Adrenal gland (tissue), 12 donors: ENCODE results near the gene SAXO2. TPM values are rescaled to one million over a fixed set of nuclear protein-coding genes. Genes with fewer than 3 reads are reported as not detected.
"Not testable (repeated sequence)": the region's sequence is repeated elsewhere in the genome, so short reads cannot be mapped to it uniquely, and the experiment has no call there.

ENCODE experiments used
- DNase-seq, 7 donors: peaks; one replicate each; pipeline ENCODE4 v3.0.0-alpha.2; 2019 to 2020
- H3K27ac ChIP-seq, 5 donors: fragments of 200-600 bp; sonication (generic) in 4 of 5; 1 replicate in 3 of 5; 2 replicates in 2 of 5; pipeline versions ENCODE4 v1.5.1 to v1.8.0; 2016 to 2020; ENCODE audit warnings: mild to moderate bottlenecking in 1 of 5
- H3K27me3 ChIP-seq: fragments of 200-600 bp; 2 replicates; pipeline ENCODE4 v1.8.0; 2021
- H3K36me3 ChIP-seq, 2 donors: fragments of 200-600 bp; replicated peaks in 1 of 2; 1 replicate in 1 of 2; 2 replicates in 1 of 2; pipeline versions ENCODE4 v1.5.1 to v1.8.0; 2018 to 2022
- H3K4me1 ChIP-seq, 2 donors: fragments of 200-600 bp; replicated peaks in 1 of 2; 1 replicate in 1 of 2; 2 replicates in 1 of 2; pipeline versions ENCODE4 v1.5.1 to v1.8.0; 2018 to 2021
- H3K4me3 ChIP-seq, 4 donors: fragments of 200-600 bp; sonication (generic) in 3 of 4; one replicate each; pipeline ENCODE4 v1.5.1; 2016 to 2018
- H3K9me3 ChIP-seq, 3 donors: fragments of 200-600 bp; sonication (generic) in 1 of 3; replicated peaks in 1 of 3; 1 replicate in 2 of 3; 2 replicates in 1 of 3; pipeline versions ENCODE4 v1.5.1 to v1.8.0; 2016 to 2021
- POLR2A ChIP-seq, 2 donors: fragments of 450-650 bp; IDR thresholded peaks; one replicate each; pipeline ENCODE4 v1.6.1; 2017; ENCODE audit warnings: antibody characterized with exemption in 2 of 2, mild to moderate bottlenecking in 2 of 2, moderate library complexity in 1 of 2
- WGBS, 4 donors: extraction: QIAGEN DNeasy Blood & Tissue Kit in 2 of 4; methylation state at CpG; one replicate each; pipeline versions ENCODE4 v1.1.5 to v1.1.7; 2013 to 2017; 5-methylcytosine and 5-hydroxymethylcytosine counted together
- intact Hi-C, 2 donors: fragments of 100-400 bp; cut with DNase I; formaldehyde crosslinking; loops; one replicate each; pipeline versions ENCODE4 v1.14.1 to v1.15.0; 2022 to 2023
- polyA plus RNA-seq, 3 donors: library from polyadenylated mRNA; stranded (reverse); fragments of 200-250 nt in 2 of 3; fragments of 350-450 nt in 1 of 3; fragmentation: Illumina TruSeq in 1 of 3; extraction: RNeasy Lipid Tissue Mini Kit (QIAGEN cat#74804) in 1 of 3; gene quantifications; one replicate each; pipeline ENCODE4 v1.2.3, GENCODE V29; 2013 to 2014
- total RNA-seq, 9 donors: library from RNA; depleted of rRNA in 4 of 9; stranded (reverse); fragments of >200 nt in 4 of 9; fragments of 120-200 nt in 1 of 9; fragmentation: NEBNext Ultra II Directional in 1 of 9; extraction: Animal tissue kit (Norgen Biotek cat#: 25700) in 1 of 9; gene quantifications; one replicate each; pipeline versions ENCODE4 v1.1.0 to v1.2.4, GENCODE V29; 2013 to 2023
- TF ChIP-seq, protein P1 (sequence below), 6 experiments: fragments of 450-650 bp in 4 of 6; fragments of 200-600 bp in 2 of 6; sonication (generic) in 1 of 6; IDR thresholded peaks; 1 replicate in 5 of 6; 2 replicates in 1 of 6; pipeline versions ENCODE4 v1.5.1 to v1.8.0; 2016 to 2021; ENCODE audit warnings: antibody characterized with exemption in 6 of 6, mild to moderate bottlenecking in 2 of 6, moderate library complexity in 1 of 6
- donor health status: healthy with polysubstance abuse.
- donor health status: Bipolar disorder and iron deficiency.
- donor health status: DM: yes; HTN: yes; CAD: no.
- donor health status: DM: no; HTN: no; CAD: no.
- donor health status: DM: no; HTN: no; CAD: no.
- donor health status: DM: yes; HTN: yes; CAD: no.

Gene SAXO2
- total and polyA plus RNA-seq, 12 donors = 0.56 to 14.9 (median 3.4) TPM; not detected in 1

GRCh38 chr15:82281276-82281675 is 18.7 kb downstream of the SAXO2 start:
- H3K9me3 ChIP-seq, H3K27ac ChIP-seq, DNase-seq, H3K36me3 ChIP-seq, intact Hi-C loops, H3K4me1 ChIP-seq, H3K4me3 ChIP-seq, H3K27me3 ChIP-seq: not testable (repeated sequence)
- TF ChIP-seq, protein P1, sequence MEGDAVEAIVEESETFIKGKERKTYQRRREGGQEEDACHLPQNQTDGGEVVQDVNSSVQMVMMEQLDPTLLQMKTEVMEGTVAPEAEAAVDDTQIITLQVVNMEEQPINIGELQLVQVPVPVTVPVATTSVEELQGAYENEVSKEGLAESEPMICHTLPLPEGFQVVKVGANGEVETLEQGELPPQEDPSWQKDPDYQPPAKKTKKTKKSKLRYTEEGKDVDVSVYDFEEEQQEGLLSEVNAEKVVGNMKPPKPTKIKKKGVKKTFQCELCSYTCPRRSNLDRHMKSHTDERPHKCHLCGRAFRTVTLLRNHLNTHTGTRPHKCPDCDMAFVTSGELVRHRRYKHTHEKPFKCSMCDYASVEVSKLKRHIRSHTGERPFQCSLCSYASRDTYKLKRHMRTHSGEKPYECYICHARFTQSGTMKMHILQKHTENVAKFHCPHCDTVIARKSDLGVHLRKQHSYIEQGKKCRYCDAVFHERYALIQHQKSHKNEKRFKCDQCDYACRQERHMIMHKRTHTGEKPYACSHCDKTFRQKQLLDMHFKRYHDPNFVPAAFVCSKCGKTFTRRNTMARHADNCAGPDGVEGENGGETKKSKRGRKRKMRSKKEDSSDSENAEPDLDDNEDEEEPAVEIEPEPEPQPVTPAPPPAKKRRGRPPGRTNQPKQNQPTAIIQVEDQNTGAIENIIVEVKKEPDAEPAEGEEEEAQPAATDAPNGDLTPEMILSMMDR (IDR thresholded peaks at IDR 0.05) = peak in 4 of 6 experiments; percentile 26 to 43 (median 39)

GRCh38 chr15:82282386-82282785 is 19.8 kb downstream of the SAXO2 start:
- WGBS, 4 donors = 78 to 90% (median 83%) methylated on average over 4 of the region's 4 CpGs
- H3K9me3 ChIP-seq, DNase-seq, H3K4me1 ChIP-seq, H3K27ac ChIP-seq, H3K4me3 ChIP-seq, H3K27me3 ChIP-seq, intact Hi-C loops, H3K36me3 ChIP-seq: not testable (repeated sequence)

- H3K27me3 ChIP-seq, H3K36me3 ChIP-seq, H3K9me3 ChIP-seq, DNase-seq, H3K4me3 ChIP-seq, intact Hi-C loops, H3K27ac ChIP-seq, H3K4me1 ChIP-seq: not testable (repeated sequence)
- WGBS, 4 donors = 75 to 93% (median 82%) methylated on average over 1 to 2 of the region's 2 CpGs
Observed at GRCh38 chr15:82284381-82284780, 21.8 kb downstream of the SAXO2 start.

DNA sequence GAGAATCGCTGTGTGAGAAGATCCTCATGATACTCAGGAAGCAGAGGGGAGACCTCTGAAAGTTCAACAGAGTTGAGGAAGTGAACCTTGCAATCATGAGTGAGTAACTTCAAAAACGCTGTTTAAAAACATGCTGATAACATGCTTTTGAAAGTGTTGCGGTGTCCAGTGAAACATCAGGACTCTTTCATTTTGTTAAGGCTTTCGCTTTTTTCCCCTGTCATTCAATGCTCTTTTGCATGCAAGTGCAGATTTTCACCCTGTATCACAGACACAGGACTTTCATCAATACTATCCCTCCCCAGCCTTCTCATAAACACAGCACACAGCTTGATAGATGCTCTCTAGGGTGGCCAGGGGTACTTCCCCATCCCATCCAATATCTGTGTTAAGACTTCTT is 23.9 kb downstream of the SAXO2 start:
- DNase-seq, H3K36me3 ChIP-seq, H3K9me3 ChIP-seq, H3K4me3 ChIP-seq, intact Hi-C loops, H3K27ac ChIP-seq, H3K4me1 ChIP-seq, H3K27me3 ChIP-seq: not testable (repeated sequence)
- WGBS, 4 donors = 53 to 64% (median 61%) methylated on average over 4 of the region's 4 CpGs

- DNase-seq, H3K4me3 ChIP-seq, intact Hi-C loops, H3K9me3 ChIP-seq, H3K36me3 ChIP-seq, H3K27me3 ChIP-seq, H3K27ac ChIP-seq, H3K4me1 ChIP-seq: not testable (repeated sequence)
- 88 to 96% (median 93%) methylated on average over 2 of the region's 2 CpGs for WGBS, 4 donors
Observed at GRCh38 chr15:82288202-82288601, 25.6 kb downstream of the SAXO2 start.

- no peak for TF ChIP-seq POLR2A (IDR thresholded peaks at IDR 0.05)
- Histone ChIP-seq H3K27me3 (no peaks in the 10 kb centered on the region), H3K4me3 (no peak overlapping the region), H3K9me3 (no peaks in the 10 kb centered on the region), H3K27ac (no peak overlapping the region), H3K36me3 (no peaks in the 10 kb centered on the region), H3K4me1 (no peaks in the 10 kb centered on the region)
- no peak for DNase-seq
- WGBS, 4 donors = 79 to 83% (median 81%) methylated on average over 5 of the region's 5 CpGs
- intact Hi-C loops = no loop called here
Observed at GRCh38 chr15:82292271-82292670, 29.7 kb downstream of the SAXO2 start.

GRCh38 chr15:82294061-82294690 is 31.6 kb downstream of the SAXO2 start:
- TF ChIP-seq, protein P1 (IDR thresholded peaks at IDR 0.05) = no peak
- TF ChIP-seq POLR2A (IDR thresholded peaks at IDR 0.05) = no peak
- H3K9me3 ChIP-seq = no peaks in the 10 kb centered on the region
- intact Hi-C loops = no loop called here
- no peak overlapping the region for H3K27ac ChIP-seq
- peak in 1 of 7 donors; percentile 20 for DNase-seq
- no peak overlapping the region for H3K4me3 ChIP-seq
- WGBS, 4 donors = 68 to 93% (median 71%) methylated on average over 4 to 11 of the region's 11 CpGs
- no peaks in the 10 kb centered on the region for H3K36me3 ChIP-seq
- no peaks in the 10 kb centered on the region for H3K27me3 ChIP-seq
- no peaks in the 10 kb centered on the region for H3K4me1 ChIP-seq
